WI38 (cell line): ENCODE results near the gene FAM184A.
"Not testable (repeated sequence)": the region's sequence is repeated elsewhere in the genome, so short reads cannot be mapped to it uniquely, and the experiment has no call there.

ENCODE experiments used
- H3K4me3 ChIP-seq: 2 replicates; pipeline ENCODE4 v1.5.1; 2011; ENCODE audit warnings: low read depth, mild to moderate bottlenecking, control low read depth, low read length
- TF ChIP-seq, protein P1 (sequence below): IDR thresholded peaks from 2 replicates; pipeline ENCODE4 v1.5.1; 2012; ENCODE audit warnings: low read depth, mild to moderate bottlenecking, control low read depth, low read length

FAM184A gene

DNA sequence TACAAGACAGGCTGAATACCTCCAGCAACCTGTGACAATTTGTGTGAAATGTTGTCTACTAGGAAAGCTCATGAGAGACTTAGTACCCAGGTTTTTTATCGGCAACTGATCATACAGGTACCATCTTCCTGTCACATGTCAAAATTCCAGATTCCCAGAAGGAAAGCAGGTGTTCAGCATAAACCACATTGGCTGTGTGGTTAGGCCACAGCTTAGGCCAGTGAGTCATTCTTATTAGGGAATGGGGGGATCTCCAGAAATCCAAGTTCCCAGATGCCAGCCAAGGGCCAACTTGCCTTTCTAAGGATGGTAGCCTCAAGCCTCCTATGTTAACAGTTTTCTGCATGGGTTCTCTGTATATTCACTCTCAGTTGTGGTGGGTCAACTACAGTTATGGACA lies 65.9 kb downstream of the FAM184A start:
- TF ChIP-seq, protein P1, sequence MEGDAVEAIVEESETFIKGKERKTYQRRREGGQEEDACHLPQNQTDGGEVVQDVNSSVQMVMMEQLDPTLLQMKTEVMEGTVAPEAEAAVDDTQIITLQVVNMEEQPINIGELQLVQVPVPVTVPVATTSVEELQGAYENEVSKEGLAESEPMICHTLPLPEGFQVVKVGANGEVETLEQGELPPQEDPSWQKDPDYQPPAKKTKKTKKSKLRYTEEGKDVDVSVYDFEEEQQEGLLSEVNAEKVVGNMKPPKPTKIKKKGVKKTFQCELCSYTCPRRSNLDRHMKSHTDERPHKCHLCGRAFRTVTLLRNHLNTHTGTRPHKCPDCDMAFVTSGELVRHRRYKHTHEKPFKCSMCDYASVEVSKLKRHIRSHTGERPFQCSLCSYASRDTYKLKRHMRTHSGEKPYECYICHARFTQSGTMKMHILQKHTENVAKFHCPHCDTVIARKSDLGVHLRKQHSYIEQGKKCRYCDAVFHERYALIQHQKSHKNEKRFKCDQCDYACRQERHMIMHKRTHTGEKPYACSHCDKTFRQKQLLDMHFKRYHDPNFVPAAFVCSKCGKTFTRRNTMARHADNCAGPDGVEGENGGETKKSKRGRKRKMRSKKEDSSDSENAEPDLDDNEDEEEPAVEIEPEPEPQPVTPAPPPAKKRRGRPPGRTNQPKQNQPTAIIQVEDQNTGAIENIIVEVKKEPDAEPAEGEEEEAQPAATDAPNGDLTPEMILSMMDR = no peak
- no peak overlapping the region for H3K4me3 ChIP-seq

DNA sequence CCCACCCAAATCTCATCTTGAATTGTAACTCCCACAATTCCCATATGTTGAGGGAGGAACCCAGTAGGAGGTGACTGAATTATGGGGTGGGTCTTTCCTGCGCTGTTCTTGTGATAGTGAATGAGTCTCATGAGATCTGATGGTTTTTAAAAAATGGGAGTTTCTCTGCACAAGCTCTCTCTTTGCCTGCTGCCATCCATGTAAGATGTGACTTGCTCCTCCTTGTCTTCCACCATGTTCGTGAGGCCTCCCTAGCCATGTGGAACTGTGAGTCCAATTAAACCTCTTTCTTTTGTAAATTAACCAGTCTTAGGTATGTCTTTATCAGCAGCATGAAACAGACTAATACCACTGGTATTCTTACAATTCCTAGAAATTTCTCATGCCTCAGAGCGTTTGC lies 69.2 kb downstream of the FAM184A start:
- not testable (repeated sequence) for H3K4me3 ChIP-seq

DNA sequence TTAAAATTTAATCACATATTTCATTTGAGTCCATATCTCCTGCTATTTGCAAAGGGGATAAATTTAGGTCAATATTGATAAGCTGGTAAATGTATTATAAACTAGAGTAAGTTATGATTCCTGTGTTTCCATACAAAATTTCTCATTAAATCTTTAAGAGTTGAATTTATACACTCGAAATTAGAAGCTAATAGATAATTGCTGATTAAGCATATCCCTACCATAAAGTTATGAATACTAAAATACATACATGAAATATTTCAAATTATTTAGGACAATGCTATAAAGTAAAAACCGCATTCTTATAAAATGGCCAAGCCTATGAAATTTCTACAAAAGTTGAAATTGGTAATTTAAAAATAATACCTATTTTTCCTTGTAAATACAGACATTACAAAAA lies 71.5 kb downstream of the FAM184A start:
- H3K4me3 ChIP-seq = no peak overlapping the region
- TF ChIP-seq, protein P1 = no peak

DNA sequence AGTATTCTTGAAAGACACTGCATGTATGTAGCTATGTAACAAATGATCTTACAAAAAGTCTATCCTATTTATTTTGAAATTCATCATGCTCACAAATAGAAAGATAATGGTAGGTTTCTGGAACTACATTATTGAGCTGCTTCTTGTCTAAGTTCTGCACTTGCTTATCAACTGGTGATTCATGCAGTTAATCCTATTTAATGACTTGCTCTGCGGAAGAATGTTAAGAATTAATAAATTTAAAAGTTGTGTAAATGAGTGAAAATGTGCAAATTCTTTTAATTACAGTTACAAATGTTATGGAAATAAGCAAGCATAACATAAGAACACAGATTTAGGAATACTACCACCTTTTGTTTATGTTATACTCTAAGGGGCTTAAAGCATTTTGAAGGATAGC lies 76.4 kb downstream of the FAM184A start:
- no peak overlapping the region for H3K4me3 ChIP-seq
- TF ChIP-seq, protein P1 = no peak

DNA sequence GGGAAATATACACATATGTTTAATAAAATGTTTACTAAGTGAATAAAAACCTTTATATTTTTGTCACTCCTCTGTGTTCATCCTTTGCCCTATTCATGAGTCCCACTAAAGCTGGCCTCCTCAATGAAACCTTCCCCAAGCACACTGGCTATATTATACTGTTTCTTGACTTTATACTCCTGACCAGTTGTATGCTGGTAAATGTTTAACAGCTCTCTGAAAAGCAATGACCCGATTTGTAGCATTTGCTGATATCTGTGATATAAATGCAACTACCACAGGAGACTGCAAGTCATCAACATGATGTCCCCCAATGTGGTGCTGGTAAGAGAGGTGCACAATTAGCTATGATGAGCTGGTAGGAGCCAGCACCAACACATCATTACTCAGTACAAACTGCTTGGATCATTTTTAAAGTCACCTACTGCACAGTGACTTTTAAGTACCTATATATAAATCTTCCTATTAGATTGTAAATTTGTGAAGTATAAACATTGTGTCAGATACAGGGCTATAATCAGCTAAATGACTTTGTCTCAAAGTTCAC lies 78.9 kb downstream of the FAM184A start:
- H3K4me3 ChIP-seq = no peak overlapping the region
- TF ChIP-seq, protein P1 = no peak

DNA sequence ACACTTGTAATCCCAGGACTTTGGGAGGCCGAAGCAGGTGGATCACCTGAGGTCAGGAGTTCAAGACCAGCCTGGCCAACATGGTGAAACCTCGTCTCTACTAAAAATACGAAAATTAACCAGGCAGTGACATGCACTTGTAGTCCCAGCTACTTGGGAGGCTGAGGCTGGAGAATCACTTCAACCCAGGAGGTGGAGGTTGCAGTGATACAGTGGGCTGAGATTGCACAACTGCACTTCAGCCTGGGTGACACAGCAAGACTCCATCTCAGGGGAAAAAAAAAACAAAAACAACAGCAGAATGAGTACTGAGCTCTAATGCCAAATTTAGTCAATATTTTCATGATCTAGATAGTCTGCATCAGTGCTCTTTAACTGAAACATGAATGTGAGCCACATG lies 81.0 kb downstream of the FAM184A start:
- H3K4me3 ChIP-seq = not testable (repeated sequence)

DNA sequence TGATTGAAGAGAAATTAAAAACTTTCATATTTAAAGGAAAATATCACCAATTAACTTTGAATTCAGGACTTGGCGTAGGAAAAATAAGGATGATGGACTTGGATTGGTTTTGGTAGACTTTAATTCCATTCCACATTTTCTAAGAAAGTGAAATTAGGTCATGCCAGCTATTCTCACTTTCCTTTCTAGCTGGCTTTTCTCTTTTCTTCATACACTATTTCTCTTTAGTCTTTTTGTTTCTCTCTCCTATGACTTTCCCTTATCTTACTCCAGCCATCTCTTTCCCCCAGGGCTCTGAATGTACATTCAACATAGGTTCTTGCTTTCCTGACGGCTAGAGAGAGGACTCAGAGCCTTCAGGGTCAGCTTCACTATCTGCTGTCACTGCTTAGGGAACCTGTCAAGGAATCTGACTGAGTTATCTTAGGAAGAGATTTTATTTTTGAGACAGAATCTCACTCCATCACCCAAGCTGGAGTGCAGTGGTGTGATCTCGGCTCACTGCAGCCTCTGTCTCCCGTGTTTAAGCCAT lies 82.1 kb downstream of the FAM184A start:
- TF ChIP-seq, protein P1 = no peak
- H3K4me3 ChIP-seq = no peak overlapping the region

DNA sequence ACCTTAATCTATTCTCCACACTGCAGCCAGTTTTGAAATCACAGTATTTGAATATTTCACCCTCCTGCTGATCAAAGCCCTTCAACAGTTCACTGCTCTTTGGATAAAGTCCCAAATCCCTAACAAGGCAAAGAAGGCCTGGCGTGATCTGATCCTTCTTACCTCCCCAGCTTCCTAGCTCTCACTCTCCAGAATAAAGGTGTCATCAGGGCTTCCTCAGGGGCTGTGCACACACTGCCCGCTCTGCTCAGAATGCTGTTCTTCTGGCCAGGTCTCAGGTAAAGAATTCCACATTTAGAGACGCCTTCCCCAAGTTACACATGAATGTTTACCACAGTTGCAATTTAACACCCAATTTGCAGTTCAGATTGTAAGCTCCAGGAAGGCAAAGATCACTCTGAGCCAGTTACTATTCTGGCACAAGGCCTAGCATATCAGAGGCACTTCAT lies 84.6 kb downstream of the FAM184A start:
- TF ChIP-seq, protein P1 = no peak
- no peak overlapping the region for H3K4me3 ChIP-seq
